Mammary epithelial cell (primary cell): ENCODE results near the gene NCK1.

ENCODE experiments used
- EZH2 ChIP-seq: IDR thresholded peaks from 2 replicates; pipeline ENCODE4 v1.6.1; 2012; ENCODE audit warnings: low read length, inconsistent platforms, borderline replicate concordance
- TF ChIP-seq, protein P1 (sequence below), 2 donors: IDR thresholded peaks in 1 of 2; conservative IDR thresholded peaks in 1 of 2; 2 replicates each; pipeline ENCODE4 v1.5.1; 2011 to 2012; ENCODE audit warnings: inconsistent platforms in 2 of 2, low read length in 2 of 2, mild to moderate bottlenecking in 2 of 2, control low read depth in 1 of 2, low read depth in 1 of 2; ENCODE audit not compliant: insufficient read depth in 1 of 2; ENCODE audit errors: extremely low read depth in 1 of 2

DNA sequence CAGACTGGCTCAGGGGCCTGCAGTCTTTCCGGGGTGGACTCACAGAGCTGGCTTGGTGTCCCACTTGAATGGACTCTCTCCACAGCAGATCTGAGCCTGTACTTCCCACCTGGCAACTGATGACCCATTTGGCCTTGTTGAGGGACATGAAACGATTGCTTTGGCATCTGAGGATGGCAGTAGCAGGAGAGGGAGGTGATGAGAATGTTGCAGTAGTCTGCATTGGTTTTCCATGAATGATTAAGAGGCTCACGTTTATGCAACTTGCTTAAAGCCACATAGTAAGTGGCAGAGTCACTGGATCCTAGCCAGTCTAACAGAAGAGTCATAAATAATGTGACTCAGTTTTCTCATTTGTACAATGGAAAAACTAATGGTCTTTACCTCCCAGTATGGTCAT, 117.7 kb downstream of the NCK1 start:
- TF ChIP-seq, protein P1, sequence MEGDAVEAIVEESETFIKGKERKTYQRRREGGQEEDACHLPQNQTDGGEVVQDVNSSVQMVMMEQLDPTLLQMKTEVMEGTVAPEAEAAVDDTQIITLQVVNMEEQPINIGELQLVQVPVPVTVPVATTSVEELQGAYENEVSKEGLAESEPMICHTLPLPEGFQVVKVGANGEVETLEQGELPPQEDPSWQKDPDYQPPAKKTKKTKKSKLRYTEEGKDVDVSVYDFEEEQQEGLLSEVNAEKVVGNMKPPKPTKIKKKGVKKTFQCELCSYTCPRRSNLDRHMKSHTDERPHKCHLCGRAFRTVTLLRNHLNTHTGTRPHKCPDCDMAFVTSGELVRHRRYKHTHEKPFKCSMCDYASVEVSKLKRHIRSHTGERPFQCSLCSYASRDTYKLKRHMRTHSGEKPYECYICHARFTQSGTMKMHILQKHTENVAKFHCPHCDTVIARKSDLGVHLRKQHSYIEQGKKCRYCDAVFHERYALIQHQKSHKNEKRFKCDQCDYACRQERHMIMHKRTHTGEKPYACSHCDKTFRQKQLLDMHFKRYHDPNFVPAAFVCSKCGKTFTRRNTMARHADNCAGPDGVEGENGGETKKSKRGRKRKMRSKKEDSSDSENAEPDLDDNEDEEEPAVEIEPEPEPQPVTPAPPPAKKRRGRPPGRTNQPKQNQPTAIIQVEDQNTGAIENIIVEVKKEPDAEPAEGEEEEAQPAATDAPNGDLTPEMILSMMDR (conservative IDR thresholded peaks at IDR 0.05 in 1 of 2, IDR thresholded peaks at IDR 0.05 in 1 of 2; ENCODE audit: extremely low read depth in 1 of 2, insufficient read depth in 1 of 2, low read depth in 1 of 2, low read length in 2 of 2) = no peak
- TF ChIP-seq EZH2 = no peak
